Brain microvascular endothelial cell (primary cell): ENCODE data around the gene UBA52.

ENCODE experiments used
- DNase-seq: peaks from one replicate; pipeline ENCODE4 v3.0.0-alpha.2; 2020
- H3K27ac ChIP-seq: fragments of 250-450 bp; sonication (Bioruptor Pico); 2 replicates; pipeline ENCODE4 v1.5.1; 2020; ENCODE audit warnings: mild to moderate bottlenecking, moderate library complexity
- H3K27me3 ChIP-seq: fragments of 250-450 bp; sonication (Bioruptor Pico); replicated peaks from 2 replicates; pipeline ENCODE4 v1.5.1; 2020; ENCODE audit warnings: mild to moderate bottlenecking
- H3K36me3 ChIP-seq: fragments of 250-450 bp; sonication (Bioruptor Pico); replicated peaks from 2 replicates; pipeline ENCODE4 v1.5.1; 2020; ENCODE audit warnings: mild to moderate bottlenecking
- H3K4me3 ChIP-seq: 2 replicates; pipeline ENCODE4 v1.5.1; 2011; ENCODE audit warnings: low read depth, mild to moderate bottlenecking, control low read depth, low read length, moderate library complexity
- in situ Hi-C: cut with HindIII; loops from 2 replicates; pipeline ENCODE4 v1.10.0; 2017; ENCODE audit warnings: low sequenced_read_pairs, low pct_ligation_motif_present
- TF ChIP-seq, protein P1 (sequence below): IDR thresholded peaks from 2 replicates; pipeline ENCODE4 v1.5.1; 2011; ENCODE audit warnings: low read depth, mild to moderate bottlenecking, moderate library complexity, low read length, control low read depth, inconsistent platforms; ENCODE audit errors: missing control alignments

UBA52 gene

DNA sequence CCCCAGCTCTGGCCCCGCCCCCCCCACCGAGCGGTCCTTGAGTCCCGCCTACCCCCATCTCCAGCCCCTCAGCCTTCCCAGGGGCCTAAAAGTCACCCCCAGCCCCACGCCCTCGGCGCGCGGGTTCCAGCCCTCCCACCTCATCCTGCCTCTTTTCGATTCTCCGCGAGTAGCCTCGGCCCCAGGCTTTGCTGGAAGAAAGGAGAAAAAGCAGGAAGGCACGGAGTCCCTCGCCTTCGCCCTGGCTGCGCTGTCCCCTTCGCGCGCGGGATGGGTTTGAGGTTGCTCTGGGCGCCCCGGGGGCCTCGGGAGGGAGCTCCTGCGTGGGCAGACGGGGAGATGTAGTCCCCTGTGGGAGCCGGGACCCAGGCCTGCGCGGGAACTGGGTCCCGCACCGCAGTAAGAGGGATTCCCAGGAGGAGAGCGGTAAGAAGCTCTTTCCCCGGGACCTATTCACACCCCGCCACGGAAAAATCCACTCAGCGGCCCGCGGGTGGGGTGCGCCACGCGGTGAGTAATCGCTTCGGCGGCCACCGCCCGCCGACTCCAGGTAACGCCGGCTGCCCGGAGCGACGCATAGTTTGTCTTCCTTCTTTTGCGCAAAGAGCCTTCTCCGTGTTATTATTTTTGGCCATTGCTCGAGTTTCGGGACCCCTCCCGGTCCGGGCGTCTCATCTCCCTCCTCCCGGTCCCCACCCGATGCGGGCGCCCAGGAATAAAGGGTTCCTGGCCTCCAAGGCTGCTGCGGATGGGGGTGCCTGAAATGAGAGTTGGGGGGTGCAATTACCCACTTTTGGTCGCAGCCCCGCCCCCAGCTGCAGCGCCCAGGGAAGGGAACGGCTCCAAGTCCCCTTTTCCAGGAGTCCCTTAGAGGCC, 35.8 kb downstream of the UBA52 start:
- Histone ChIP-seq H3K27ac (no peak overlapping the region), H3K36me3 (no peaks in the 10 kb centered on the region), H3K27me3 (peaks cover 82% of the 10 kb centered on the region), H3K4me3 (no peak overlapping the region)
- TF ChIP-seq, protein P1, sequence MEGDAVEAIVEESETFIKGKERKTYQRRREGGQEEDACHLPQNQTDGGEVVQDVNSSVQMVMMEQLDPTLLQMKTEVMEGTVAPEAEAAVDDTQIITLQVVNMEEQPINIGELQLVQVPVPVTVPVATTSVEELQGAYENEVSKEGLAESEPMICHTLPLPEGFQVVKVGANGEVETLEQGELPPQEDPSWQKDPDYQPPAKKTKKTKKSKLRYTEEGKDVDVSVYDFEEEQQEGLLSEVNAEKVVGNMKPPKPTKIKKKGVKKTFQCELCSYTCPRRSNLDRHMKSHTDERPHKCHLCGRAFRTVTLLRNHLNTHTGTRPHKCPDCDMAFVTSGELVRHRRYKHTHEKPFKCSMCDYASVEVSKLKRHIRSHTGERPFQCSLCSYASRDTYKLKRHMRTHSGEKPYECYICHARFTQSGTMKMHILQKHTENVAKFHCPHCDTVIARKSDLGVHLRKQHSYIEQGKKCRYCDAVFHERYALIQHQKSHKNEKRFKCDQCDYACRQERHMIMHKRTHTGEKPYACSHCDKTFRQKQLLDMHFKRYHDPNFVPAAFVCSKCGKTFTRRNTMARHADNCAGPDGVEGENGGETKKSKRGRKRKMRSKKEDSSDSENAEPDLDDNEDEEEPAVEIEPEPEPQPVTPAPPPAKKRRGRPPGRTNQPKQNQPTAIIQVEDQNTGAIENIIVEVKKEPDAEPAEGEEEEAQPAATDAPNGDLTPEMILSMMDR, result no peak
- DNase-seq, result no peak
- in situ Hi-C loops, result no loop called here

DNA sequence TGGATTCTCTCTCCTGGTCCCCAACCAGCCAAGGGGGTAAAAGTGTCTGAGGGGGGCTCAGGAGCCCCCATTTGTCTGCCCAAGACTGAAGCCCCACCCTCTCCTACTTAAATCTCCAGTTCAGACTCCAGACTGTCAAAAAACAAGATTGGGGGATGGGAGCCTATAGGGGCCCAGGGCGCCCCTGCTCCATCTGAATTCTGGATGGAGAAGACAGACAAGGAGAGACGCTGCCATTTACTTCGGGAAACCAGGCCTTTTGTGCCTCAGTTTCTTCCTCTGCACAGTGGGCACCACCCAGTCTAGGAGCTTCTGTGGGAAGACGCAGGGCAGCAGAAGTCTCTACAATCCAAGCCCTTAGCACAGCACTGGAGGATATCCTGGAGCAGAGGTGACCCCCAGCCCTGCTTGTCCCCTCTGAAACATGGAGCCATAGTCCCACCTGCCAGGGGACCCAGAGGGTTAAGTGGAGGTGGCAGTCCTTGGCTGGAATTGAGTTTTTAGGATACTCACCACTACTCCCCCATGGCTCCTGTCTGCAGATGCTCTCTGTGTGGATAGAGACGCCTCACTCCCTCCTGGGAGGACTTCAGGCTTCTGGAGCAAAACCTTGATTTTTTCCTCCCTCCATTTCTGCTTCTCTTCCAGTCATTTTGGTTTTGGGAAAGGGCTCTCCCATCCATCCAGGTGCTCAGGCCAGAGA, 36.6 kb downstream of the UBA52 start:
- Histone ChIP-seq H3K4me3 (no peak overlapping the region), H3K36me3 (no peaks in the 10 kb centered on the region), H3K27me3 (peaks cover 90% of the 10 kb centered on the region), H3K27ac (no peak overlapping the region)
- in situ Hi-C loops, result no loop called here
- TF ChIP-seq, protein P1, result no peak
- no peak for DNase-seq

DNA sequence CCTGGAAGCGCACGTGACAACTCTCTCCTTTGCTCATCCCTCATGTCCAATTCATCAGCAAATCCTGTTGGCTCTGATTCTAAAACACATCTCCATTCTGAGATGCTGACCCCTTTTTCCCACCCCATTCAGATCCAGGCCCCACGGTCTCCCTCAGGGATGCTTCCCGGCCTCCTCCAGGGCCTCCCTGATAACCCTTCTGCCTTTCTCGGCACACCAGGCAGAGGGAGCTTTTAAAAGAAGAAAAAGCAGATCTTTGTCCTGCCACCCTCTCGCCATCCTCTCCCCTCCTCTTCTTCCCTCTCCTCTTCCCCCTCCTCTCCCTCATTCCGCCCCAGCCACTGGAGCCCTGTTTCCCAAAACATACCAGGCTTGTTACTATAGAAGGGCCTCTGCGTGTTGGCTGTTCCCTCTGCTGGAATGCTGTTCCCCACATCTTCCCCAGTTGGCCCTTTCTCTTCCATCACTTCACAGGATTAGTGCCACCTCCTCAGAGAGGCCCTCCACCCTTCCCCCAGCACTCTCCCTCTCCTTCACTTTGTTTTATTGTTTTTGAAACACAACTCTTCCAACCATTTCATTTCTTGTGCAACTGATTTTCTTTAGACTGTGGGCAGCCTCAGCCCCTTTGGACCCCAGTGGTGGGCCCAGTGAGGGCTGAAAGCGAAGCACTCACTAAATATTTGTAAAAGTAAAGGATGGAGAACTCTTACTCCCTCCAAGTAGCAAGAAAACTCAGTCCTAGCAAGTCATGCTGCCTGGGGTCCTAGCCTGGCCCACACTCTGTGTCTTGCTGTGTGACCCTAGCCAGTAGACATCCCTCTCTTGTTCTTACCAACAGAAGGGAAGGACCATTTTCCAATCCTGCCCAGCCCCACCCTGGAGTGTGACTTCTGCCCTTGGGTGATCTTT, 37.4 kb downstream of the UBA52 start:
- no peak overlapping the region for H3K4me3 ChIP-seq
- in situ Hi-C loops, result no loop called here
- TF ChIP-seq, protein P1, result no peak

DNA sequence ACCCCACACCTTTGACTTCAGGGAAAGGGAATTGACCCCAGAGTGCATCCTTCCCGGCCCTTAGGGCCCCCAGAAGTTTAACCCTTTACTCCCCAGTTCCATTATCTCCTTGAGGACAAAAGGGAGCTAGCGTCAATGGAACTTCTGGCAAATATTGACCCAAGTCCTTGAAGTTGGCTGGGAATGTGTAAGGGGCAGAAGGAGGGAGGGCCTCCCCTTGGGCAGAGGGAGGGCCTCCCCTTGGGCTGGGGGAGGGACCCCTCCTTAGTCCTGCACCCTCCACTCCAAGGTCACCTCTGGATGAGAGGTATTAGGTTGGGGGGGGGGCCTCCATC, 38.0 kb downstream of the UBA52 start:
- Histone ChIP-seq H3K27me3 (peaks cover 90% of the 10 kb centered on the region), H3K4me3 (no peak overlapping the region), H3K27ac (no peak overlapping the region), H3K36me3 (no peaks in the 10 kb centered on the region)
- TF ChIP-seq, protein P1, result no peak
- DNase-seq, result no peak
- in situ Hi-C loops, result no loop called here

More for the DNA sequence above, 37.4 kb downstream of the UBA52 start:
- Histone ChIP-seq H3K36me3 (no peaks in the 10 kb centered on the region), H3K27ac (no peak overlapping the region), H3K27me3 (peaks cover 90% of the 10 kb centered on the region)
- no peak for DNase-seq

DNA sequence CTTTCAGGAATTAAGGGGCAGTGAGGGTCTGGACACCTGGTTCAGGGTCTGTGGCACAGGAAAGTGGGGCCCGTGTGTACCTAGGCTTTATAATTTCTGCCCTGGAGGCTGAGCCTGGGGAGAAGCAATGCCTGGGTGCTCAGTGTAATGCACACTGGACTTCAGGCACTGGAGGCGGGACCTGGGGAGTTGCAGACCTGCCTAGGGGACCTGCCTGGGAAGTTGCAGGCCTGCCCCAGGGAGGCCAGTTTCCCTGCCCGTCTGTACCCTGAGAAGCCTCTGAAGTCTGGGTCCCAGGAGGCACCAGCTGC, 38.5 kb downstream of the UBA52 start:
- Histone ChIP-seq H3K27me3 (peaks cover 91% of the 10 kb centered on the region), H3K36me3 (no peaks in the 10 kb centered on the region), H3K4me3 (no peak overlapping the region), H3K27ac (no peak overlapping the region)
- TF ChIP-seq, protein P1, result no peak
- no peak for DNase-seq
- in situ Hi-C loops, result no loop called here
